HG03457 (cell line): ENCODE measurements around the gene NUB1.

ENCODE experiments used
- ATAC-seq: cut with Tn5 transposase; IDR thresholded peaks from one replicate; pipeline ENCODE4 v1.9.1; 2021; ENCODE audit warnings: moderate number of reproducible peaks; ENCODE audit not compliant: unreplicated experiment

NUB1 gene

DNA sequence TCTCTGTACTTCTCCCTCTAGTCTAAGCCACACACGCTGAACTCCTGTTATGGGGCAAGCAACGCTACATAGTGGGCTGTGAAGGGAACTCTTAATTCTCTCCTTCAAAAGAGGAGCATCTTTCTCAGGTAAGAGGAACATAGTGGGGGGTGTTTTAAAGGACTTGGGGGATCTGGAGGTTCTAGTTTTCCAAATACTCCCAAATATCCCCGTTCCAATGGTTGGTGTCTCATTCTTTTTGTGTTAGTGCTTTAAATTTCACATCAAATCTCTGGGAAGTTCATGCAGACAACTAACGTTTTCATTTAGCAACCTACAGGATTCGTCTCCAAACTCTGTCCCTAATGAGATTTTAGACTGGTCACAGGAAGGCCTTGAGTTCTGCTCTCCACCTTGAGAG is 80.6 kb downstream of the NUB1 start:
- no peak for ATAC-seq

DNA sequence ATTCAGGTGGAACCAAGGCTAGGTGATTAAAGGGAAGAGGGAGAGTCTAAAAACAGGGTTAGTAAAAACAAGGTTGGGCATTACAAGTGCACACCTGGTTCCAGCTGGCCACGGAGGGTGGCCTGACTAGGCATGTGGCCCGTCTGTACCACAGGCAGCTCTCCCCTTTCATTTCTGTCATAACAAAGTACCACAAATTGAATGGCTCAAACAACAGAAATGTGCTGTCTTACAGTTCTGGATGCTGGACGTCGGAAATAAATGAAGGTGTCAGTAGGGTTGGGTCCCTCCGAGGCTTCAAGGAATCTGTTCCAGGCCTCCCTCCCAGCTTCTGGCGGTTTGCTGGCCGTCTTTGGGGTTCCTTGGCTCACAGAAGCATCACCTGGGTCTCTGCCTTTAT is 81.6 kb downstream of the NUB1 start:
- no peak for ATAC-seq

DNA sequence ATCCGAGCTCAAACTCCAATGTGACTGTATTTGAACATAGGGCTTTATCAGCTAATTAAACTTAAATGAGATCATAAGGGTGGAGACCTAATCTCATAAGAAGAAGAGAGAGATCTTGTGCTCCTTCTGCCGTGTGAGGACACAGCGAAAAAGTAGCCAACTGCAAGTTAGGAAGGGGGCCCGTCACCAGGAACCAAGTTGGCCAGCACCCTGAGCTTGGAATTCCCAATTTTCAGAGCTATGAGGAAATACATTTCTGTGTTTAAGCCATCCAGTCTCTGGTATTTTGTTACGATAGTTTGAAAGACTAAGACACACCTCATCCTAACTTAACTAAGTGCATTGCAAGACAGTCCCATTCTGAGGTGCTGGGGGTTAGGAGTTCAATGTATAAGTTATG is 82.3 kb downstream of the NUB1 start:
- ATAC-seq, result no peak

DNA sequence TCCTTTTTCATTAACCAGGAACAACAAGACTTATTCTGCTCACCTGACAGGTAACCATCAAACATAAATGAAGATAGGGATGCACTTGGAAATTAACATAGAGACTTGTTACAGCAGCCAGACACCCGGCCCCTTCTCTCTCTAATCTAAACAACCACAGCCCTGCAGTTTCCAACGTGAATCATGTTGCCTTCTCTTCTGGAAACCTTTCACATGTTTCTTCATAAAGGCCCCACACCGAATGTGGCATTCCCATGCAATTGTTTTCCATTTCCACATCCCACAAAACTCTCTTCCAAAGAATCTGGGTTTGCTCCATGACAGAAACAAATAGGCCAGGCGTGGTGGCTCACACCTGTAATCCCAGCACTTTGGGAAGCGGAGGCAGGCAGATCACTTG is 83.2 kb downstream of the NUB1 start:
- no peak for ATAC-seq

DNA sequence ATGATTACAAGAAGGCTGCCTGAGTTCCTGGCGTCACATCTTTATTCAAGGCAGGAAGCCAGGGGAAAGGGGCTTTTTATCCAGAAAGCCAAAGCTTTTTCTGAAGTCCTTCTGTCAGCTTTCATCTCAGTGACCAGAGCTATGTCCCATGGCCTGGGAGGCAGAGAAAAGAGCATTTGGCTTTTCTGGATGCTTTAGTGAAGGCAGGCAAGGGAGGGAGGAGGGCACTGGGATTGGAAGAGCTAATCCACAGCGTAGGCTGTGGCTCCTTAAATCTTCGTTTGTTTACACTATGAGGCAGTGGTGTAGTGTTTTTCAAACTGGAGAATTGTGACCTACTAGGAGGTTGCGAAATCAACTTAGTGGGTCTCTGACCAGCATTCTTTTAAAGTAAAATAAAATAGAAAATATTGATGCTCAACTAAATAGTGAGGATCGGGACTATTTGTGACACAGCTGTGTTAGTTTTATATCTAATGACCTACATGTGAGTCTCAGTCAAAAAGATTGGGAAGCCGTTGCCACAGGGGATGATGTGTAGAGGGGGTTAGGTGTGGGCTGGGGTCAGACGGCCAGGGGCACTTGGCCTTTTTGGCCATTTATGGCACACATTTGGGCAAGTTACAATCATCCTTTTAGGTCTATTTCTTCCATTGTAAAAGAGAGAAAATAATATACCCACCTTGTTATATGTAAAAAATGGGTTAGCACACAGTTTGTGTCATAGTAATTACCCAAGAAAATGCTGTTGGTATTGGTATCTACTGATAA is 84.2 kb downstream of the NUB1 start:
- no peak for ATAC-seq

DNA sequence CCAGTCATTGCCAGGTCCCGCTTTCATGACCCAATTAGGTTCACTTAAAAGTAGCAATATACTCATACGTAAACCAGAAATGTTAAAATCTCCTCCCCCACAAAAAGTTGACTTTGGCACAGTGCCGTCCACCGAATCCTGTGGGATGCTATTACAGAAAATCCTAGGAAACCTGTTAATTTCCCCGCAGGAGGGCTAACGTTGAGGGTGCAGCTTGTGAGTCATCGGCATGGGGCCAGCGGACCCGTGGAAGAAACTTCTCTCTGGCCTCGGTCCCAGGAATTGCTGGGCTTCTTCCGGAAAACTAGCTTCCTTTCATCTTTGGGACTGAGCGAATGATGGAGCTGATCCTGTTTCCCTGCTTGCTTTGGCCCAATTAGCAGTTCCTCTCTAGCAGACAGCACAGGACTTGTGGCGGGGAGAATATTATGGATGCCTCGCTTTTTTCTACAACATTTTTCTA is 84.9 kb downstream of the NUB1 start:
- no peak for ATAC-seq

DNA sequence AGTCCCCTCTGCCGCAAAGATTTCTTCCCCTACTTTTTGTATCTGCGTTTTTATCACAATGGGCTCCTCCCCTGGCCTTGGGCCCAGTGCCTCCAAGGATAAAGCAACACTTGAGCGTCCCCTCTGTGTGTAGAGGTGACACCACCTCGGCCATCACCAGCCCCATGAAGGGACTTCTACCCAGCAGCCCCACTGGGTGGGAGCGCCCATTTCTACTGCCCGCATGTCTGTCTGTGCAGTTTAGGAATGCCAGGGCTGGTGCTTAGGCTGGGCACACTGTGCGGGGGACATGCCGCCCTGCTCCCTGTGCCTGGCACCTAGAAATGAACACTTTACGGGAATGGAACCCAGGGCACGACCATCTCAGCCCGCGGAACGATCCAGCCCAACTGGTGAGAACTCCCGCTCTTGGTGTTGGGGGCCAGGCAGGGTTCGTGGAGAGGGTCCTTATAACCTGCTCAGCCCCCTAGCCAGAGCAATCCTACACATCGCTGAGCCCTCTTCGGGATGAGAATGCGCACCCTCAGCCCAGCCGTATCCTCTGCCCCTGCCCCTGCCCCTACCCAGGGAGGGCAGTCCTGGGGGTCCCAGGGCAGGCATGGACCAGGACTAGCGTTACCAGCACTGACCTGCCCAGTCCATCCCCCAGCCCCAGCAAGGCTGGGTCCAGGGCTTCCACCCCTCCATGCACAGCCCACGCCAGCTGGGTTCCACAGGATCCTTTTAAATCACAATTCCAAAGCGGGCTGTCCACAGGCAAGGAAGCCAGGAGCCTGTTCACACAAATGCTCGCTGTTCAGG is 85.5 kb downstream of the NUB1 start:
- ATAC-seq, result no peak

DNA sequence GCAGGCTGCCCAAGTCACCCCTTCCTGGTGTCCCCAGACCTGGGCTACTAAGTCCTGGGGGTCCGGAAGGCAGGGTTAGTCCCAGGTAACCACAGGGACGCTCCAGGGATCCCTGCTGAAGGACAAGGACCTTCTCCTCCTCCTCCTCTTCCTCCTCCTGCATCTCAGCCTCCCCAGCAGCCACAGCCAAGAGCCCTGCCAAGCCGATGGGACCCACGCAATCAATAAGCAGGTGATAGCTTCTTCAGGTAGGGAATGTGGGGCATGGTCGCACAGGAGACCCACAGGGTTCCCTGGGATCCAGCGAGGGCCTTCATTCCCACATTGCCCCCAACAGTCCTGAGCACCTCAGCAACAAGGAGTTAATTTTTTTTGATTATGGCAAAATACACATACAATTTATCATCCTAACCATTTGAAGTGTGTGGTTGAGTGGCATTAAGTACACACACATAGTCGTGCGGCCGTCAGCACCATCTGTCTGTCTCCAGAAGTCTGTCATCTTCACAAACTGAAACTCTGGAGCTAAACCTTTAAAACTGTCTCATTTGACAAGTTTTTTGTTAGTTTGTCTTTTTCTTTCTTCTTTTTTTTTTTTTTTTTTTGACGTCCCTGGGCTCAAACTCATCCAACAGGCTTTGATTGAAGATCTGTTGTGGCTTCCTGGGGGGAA is 86.2 kb downstream of the NUB1 start:
- ATAC-seq, result no peak
